Hematopoietic multipotent progenitor cell treated with erythropoietin and hydrocortisone succinate and interleukin-3 and kit ligand, for 4 days (in vitro differentiated cells): Measurements from ENCODE around the gene NPB.

Experiments used
- DNase-seq: peaks from one replicate; pipeline ENCODE4 v3.0.0-alpha.2; 2015

Gene NPB

GRCh38 chr17:81870131-81870980 lies 31.7 kb upstream of the NPB start:
- DNase-seq: peak; percentile 61

- no peak for DNase-seq
These were observed 31.1 kb upstream of the NPB start, which contains the start of gene ARHGDIA for GRCh38 chr17:81870981-81871386. Gene ARHGDIA (minus strand): TSS chr17:81871337. CDS start chr17:81869930, 1,407 bp downstream.

DNA sequence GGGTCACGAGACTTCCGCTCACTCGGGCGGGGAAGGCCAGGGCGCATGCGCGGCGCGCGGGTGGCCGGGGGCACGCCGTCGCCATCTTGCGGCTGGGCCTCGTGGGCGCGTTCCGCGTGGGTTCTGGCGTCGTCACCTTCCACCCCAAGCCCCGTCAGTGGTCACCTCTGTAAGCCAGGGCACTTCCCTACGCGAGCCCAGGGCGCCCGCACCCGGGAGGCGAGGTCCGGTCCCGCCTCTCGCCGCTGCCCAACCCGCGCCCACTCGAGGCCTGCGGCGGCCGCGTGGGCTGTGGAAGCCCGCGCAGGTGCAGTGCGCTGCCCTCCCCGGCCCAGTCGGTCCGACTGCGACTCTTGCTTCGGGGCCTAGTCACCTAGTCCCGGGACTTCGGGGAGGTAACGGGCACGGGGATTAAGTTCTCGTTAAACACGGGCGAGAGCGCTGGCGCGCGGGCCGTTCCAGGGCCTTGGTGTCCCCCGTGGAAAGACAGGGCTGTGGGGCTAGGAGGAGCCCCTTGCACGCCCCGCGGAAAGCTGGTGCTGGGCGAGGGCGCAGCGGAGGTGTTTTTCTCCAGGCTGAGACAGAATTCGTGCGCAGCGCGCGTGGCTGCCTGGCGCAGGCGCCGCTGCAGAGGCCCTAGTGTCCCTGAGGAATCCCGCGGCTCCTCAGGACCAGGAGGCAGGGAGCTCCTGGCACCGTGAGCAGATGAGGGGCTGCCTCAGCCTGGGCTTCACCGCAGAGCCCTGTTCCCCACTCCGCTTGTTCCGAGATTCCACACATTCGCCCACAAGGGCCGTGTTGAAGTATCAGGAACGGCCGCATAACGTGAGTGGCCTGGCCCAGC lies 30.4 kb upstream of the NPB start:
- peak; percentile 96 for DNase-seq

GRCh38 chr17:81877569-81877968 lies 24.5 kb upstream of the NPB start:
- no peak for DNase-seq

DNA sequence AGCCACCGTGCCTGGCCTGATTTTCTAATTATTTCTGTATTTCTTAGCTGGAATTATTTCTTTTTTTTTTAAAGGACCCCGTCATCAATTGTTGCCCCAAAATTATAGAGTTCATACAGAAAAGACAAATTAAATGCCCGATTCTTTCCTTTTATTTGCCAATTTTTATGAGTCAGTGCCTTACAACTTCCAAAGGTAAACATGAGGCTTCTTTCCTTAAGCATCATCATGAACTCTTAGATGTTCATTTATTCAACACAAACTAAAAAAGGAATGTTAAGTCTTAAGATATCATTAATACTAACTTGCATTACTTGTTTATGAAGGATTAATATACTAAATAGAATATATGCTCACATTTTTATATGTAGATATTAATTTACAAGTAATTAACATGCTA lies 23.7 kb upstream of the NPB start:
- no peak for DNase-seq

DNA sequence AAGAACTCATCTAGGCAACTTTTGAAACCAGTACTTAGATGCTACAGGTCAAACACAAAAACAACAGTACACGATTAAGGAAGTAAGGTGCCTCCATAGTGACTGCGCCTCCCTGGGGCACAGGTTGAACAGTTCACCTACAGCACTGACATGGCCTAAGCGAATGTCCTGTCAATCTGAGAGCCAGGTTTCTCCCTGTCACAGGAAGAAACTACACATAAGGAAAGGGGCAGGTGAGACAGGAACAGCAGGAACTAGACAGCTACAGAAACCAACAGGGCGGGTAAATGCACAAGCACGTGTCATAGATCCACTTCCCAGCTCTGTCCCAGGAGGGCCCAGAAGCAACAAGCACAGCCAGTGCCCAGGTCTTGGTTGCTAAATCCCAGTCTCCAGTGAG lies 22.9 kb upstream of the NPB start:
- DNase-seq: no peak

DNA sequence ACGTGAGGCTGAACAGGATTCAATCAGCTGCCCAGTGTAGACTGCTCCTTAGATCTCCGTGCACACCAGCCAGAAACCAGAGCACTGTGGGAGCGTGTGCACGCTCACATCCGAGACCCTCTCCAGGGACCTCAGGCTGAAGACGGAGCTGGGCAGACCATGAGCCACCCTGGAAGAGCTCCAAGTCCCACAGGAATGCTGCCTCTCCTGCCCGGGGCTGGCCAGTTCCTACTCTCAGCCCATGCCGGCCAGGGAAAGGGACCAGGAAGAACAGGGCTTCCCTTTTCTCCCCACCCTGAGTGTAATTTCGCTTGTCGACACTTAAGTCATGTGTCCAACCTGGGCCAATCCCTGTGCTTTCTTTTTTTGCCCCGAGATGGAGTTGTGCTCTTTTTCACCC lies 17.5 kb upstream of the NPB start:
- no peak for DNase-seq

- no peak for DNase-seq
These were observed 17.1 kb upstream of the NPB start for GRCh38 chr17:81884968-81885367.

DNA sequence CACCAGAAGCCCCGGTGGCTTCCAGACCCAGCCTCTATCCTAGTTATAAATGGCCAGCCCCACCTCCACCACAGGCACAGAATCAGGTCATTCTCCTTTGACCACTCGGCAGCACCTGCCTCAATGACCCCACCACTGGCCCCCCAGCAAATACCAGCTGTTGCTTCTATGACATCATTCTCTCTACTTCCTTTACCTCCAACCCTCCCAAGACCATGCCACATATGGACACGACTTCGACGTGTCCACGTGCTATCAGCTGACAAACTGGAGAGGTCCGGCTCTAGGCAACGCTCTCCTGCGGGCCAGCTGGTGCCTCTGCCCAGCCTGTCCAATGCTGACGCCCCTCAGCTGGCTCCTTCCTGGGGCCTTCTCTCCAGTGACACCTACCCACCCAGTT lies 16.6 kb upstream of the NPB start:
- DNase-seq: no peak

DNA sequence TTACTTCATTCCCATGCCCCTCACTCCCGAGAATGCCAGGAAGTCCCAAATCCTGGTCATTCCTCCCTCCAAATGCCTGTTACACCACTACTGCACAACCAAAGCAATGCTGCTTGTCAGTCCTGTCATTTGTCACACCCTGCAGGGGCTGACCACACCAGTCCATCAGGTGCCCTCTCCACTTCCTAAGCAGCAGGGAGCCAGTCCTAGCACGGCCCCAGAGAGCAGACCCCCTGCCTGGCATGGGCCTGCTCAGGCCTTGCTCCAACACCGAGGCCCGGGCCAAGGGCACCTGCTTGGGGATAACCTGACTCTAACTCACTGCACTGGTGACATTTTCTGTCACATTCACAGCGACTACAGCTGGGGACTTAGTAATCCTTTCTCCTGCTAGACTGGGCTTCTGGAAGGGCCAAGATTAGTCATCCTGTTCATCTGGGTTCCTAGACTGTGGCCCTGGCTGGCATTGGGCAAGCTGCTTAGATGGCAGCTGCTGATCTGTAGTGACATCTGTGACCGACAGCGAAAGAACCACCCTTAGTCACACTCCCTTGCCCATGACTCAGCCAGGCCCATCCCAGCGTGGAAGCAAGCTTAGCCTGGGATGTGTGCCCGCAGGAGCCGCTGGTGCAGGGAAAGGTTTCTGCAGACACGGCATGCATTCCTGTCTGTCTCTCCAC lies 16.0 kb upstream of the NPB start:
- DNase-seq: peak; percentile 65

DNA sequence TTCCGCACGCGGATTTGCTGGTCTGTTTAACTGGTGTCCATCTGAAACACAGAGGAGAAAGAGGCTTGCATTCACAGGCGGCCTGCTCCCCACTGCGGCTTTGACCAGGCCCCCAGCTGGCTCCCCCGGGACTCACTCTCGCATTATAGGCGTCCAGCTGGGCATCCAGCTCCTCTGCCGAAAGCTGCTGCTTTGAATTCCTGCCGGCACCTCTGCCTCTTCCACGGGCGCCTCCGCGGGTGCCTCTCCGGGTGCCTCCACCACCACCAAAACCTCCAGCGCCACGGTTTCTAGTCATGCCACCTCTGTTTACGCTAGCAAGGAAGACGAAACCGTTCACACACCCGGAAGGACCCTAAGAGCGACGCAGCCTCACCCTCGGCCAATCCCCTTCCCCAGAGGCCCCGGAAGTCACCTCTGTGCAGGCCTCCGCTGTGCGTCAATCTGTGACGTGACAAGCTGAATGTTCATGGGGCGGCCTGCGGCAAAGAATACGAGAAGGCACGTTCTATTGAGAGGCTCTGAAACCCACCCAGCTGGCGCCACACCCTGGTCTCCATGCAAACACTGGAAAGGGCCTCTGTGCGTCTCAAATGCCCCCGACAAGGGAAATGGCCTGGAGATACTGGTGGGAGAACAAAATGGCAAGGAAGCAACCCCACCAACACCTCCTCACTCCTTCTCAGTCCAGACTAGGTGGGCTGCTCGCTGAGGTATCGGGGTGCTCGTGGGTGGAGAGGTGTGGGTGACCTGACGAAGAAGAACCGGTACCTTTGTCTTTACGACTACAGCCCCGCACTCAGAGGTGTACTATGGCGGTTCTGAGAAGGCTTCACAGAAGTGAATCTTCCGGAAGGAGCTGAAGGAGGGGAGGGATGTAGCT lies 13.7 kb upstream of the NPB start:
- no peak for DNase-seq

- DNase-seq: no peak
These were observed 12.9 kb upstream of the NPB start for GRCh38 chr17:81888988-81889595.

DNA sequence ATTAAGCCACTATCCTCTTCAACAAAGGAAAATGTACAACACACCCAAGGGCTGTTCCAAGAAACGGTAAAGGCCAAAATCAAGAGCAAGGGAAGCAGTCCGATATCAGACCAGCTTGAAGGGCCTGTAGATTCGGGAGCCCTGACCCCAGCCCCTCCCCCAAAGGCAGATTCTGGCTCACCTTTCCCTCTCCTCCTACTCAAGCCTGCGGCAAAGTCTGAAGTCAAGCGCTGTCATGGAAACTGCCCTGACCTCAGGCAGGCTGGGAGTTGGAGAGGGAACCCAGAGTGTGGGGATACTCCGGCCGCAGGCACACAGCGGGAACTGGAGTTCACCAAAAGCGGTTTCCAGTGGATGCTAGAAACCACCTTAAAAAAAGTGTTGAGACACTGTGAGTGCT lies 12.4 kb upstream of the NPB start:
- no peak for DNase-seq

GRCh38 chr17:81890447-81891302 lies 11.4 kb upstream of the NPB start:
- DNase-seq: peak; percentile 66

- no peak for DNase-seq
These were observed 10.8 kb upstream of the NPB start for GRCh38 chr17:81891303-81891552.

- DNase-seq: no peak
These were observed 6.6 kb upstream of the NPB start for GRCh38 chr17:81895400-81895799.

DNA sequence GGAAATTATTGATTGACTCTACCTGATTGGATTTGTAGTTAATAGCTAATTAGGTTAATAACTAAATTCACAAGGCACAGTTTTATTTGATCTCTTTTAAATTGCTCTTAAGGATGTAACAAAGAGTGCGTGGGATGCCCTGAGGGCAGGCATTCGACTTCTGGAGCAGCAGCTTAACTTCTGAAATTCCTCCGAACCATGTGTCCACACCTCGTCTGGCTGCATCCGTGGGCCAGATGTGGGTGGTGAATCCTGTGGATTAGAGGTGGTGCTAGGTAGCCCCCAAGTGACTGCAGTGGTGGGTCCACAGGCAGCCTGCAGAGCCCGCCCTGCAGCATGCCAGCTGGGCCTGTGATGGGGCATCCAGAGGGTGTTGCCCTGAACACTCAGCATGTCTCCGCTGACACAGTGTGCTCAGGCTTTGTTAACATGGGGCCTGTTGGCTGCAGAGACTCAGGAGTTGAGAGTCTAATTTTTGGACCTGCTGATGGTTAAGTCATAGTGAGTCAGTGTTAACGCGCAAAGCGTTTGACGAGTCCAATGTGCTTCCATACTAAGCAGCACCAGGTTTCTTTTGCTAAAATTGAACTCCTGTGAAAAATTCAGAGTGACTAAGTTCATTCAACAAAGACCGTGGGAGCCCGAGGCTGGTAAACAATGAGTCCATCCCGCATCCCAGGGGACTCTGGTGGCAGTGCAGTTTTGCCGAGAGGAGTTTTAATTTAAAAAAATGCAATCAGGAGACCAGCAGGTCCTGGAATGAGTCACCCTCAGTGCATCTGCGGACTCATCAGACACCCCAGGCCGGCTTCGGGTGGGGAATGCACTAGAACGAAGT lies 3.8 kb upstream of the NPB start:
- no peak for DNase-seq

- no peak for DNase-seq
These were observed 3.2 kb upstream of the NPB start for GRCh38 chr17:81898885-81899284.

DNA sequence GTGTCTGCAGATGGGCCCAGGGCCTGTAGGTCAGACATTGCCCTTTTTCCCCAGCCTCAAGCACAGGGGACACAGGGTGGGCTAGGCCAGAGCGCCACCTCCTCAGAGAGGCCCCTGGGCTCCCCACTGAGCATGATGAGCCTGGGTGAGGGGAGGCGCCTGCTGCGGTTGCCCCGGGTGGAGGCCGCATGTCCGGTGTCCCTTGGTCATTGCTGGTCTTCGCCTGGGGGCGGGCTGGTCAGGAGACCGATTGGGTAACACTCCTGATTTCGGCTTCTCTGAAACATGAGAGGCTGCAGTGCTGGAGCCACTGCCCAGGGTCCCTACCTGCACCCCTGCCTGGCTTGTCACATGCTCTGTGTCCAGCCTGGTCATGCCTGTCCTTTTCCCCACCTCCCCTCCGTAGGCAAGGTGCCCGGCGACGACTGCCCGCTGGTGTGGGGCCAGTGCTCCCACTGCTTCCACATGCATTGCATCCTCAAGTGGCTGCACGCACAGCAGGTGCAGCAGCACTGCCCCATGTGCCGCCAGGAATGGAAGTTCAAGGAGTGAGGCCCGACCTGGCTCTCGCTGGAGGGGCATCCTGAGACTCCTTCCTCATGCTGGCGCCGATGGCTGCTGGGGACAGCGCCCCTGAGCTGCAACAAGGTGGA lies 2.4 kb upstream of the NPB start:
- DNase-seq: no peak
